ENCODE data around the gene HTR4.

The HTR4 gene

GRCh38 chr5:148606296-148606695 is 48.0 kb downstream of the HTR4 start:
- DNase-seq (ENCODE audit: low read depth), result no peak

GRCh38 chr5:148599187-148599586 is 55.1 kb downstream of the HTR4 start:
- DNase-seq (ENCODE audit: low read depth), result no peak

- DNase-seq (ENCODE audit: low read depth), result no peak
These were observed 58.6 kb downstream of the HTR4 start for GRCh38 chr5:148595697-148596096.

GRCh38 chr5:148586796-148587195 is 67.5 kb downstream of the HTR4 start:
- DNase-seq (ENCODE audit: low read depth), result no peak

- DNase-seq (ENCODE audit: low read depth), result no peak
These were observed 68.3 kb downstream of the HTR4 start for GRCh38 chr5:148585988-148586387.

- no peak for DNase-seq (ENCODE audit: low read depth)
These were observed 70.2 kb downstream of the HTR4 start for GRCh38 chr5:148584103-148584502.

GRCh38 chr5:148583421-148583965 is 70.8 kb downstream of the HTR4 start:
- DNase-seq (ENCODE audit: low read depth), result no peak

- DNase-seq (ENCODE audit: low read depth), result no peak
These were observed 80.2 kb downstream of the HTR4 start for GRCh38 chr5:148574167-148574566.

- no peak for DNase-seq (ENCODE audit: low read depth)
These were observed 81.0 kb downstream of the HTR4 start for GRCh38 chr5:148573374-148573773.

- peak; percentile 1 for DNase-seq (ENCODE audit: low read depth)
These were observed 84.4 kb downstream of the HTR4 start for GRCh38 chr5:148569948-148570347.

- no peak for DNase-seq (ENCODE audit: low read depth)
These were observed 89.2 kb downstream of the HTR4 start for GRCh38 chr5:148565148-148565547.

- DNase-seq (ENCODE audit: low read depth), result no peak
These were observed 91.3 kb downstream of the HTR4 start for GRCh38 chr5:148563021-148563420.

GRCh38 chr5:148561801-148562311 is 92.5 kb downstream of the HTR4 start:
- no peak for DNase-seq (ENCODE audit: low read depth)

GRCh38 chr5:148559461-148559860 is 94.9 kb downstream of the HTR4 start:
- no peak for DNase-seq (ENCODE audit: low read depth)

GRCh38 chr5:148558892-148559291 is 95.4 kb downstream of the HTR4 start:
- DNase-seq (ENCODE audit: low read depth), result no peak

- DNase-seq (ENCODE audit: low read depth), result no peak
These were observed 97.5 kb downstream of the HTR4 start for GRCh38 chr5:148556835-148557234.

GRCh38 chr5:148554621-148555020 is 99.7 kb downstream of the HTR4 start:
- DNase-seq (ENCODE audit: low read depth), result no peak

- DNase-seq (ENCODE audit: low read depth), result no peak
These were observed 110.6 kb downstream of the HTR4 start for GRCh38 chr5:148543727-148544126.

GRCh38 chr5:148542812-148543211 is 111.5 kb downstream of the HTR4 start:
- DNase-seq (ENCODE audit: low read depth), result peak; percentile 1

GRCh38 chr5:148541054-148541835 is 113.1 kb downstream of the HTR4 start:
- no peak for DNase-seq (ENCODE audit: low read depth)

GRCh38 chr5:148540647-148541046 is 113.7 kb downstream of the HTR4 start:
- no peak for DNase-seq (ENCODE audit: low read depth)

- DNase-seq (ENCODE audit: low read depth), result no peak
These were observed 114.5 kb downstream of the HTR4 start for GRCh38 chr5:148539851-148540250.

GRCh38 chr5:148535190-148535589 is 119.1 kb downstream of the HTR4 start:
- no peak for DNase-seq (ENCODE audit: low read depth)
